Pulmonary artery endothelial cell (primary cell): Measurements from ENCODE around the gene ZNF385C. TPM values are rescaled to one million over a fixed set of nuclear protein-coding genes. Genes with fewer than 3 reads are reported as not detected.

Experiments used
- DNase-seq: peaks from one replicate; pipeline ENCODE4 v3.0.0-alpha.2; 2011; ENCODE audit warnings: low read depth, low spot score
- total RNA-seq: library from RNA; depleted of rRNA; stranded (reverse); fragments of >200 nt; gene quantifications from 2 replicates; pipeline ENCODE4 v1.2.3, GENCODE V29; 2014

ZNF385C gene
- total RNA-seq, 1 donor from 2014 or later: not detected

- no peak for DNase-seq
Observed at GRCh38 chr17:42107597-42108576, 9.6 kb upstream of the ZNF385C start.

GRCh38 chr17:42107124-42107523 lies 8.9 kb upstream of the ZNF385C start:
- DNase-seq: no peak

GRCh38 chr17:42106009-42106408 lies 7.7 kb upstream of the ZNF385C start:
- no peak for DNase-seq

DNA sequence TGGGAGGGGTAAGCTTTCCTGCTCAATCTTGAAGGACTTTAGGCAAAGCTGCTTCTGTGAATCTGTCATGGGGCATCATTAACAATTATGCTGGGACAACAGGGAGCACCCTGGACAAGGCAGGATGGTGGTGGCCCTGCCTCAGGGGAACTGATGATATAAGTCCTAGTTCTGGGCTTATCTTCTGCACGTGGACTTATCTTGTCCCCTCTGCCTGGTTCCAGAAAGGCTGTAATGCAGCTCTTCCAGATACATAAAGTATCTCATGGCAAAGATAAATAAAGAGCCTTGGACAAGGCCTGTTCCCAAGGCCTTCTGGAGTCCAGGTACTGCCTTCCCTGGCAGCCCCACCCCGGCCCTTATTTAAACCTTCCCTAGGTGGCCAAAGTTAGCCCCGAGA lies 6.0 kb upstream of the ZNF385C start:
- no peak for DNase-seq

GRCh38 chr17:42103221-42103954 lies 5.1 kb upstream of the ZNF385C start:
- no peak for DNase-seq

DNA sequence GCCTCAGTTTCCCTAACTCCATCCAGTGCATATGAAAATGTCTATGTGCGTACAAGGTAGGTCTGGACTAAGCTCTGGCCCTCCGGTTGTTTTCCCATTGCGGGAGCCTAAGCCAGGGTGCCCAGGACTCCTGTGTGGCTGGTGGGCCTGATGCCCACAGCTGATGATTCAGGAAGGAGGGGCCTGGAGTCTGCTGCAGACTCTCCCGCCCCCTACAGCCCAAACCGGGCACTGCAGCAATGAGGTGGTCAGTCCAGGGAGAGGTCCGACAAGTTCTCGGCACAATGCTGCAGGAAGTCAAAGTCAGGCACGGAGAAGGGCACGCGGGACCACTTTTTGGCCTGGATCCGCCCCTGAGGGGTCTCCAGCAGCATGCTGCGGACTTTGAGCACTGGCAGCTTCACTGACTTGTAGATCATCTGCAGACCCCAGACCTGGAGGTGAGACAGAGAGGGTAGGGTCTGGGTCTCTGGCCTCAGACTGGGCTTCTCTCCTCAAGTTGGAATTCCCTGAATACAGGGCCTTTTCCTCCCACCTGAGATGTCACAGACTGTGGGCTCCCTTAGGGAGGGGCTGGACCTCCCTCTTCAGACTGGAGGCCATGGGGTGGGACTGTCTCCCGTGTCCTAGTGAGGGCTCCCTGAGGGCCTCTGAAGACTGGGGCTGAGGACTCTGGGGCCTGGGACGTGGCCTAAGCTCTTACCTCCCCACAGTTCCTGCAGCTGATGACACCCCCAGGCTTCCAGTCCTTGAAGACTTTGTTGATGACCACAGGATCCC lies 3.4 kb upstream of the ZNF385C start:
- DNase-seq: peak; percentile 36

DNA sequence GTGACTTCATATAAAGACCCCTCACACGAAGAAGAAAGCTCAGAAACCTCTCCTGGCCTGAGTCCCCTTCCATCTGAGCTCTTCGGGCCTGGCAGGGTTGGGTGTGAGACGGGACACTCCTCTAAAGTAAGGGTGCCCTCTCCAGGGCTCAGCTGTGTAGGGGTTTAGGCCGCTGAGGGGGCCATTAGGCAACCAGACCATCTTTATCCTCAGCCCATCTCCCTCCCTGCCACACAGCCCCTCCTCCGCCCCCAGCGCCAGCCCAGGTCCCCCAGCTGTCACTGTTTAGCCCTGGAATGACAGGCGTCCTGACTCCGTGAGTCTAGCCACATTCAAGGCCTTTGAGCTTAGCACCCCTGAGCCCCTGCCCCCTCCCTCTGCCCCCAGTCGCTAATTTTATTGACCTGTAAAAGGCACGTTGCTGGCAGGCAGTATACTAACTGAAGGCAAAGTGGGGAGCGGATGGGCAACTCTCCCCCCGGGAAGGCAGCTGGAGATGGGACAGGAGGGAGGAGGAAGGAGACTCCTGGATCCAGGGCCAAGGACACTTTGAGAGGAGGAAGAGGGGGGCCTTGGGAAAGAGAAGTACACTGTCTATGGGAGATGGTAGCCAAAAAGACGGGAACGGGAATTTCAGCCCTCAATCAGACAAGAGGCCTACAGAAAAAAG lies 592 bp upstream of the ZNF385C start:
- no peak for DNase-seq

DNA sequence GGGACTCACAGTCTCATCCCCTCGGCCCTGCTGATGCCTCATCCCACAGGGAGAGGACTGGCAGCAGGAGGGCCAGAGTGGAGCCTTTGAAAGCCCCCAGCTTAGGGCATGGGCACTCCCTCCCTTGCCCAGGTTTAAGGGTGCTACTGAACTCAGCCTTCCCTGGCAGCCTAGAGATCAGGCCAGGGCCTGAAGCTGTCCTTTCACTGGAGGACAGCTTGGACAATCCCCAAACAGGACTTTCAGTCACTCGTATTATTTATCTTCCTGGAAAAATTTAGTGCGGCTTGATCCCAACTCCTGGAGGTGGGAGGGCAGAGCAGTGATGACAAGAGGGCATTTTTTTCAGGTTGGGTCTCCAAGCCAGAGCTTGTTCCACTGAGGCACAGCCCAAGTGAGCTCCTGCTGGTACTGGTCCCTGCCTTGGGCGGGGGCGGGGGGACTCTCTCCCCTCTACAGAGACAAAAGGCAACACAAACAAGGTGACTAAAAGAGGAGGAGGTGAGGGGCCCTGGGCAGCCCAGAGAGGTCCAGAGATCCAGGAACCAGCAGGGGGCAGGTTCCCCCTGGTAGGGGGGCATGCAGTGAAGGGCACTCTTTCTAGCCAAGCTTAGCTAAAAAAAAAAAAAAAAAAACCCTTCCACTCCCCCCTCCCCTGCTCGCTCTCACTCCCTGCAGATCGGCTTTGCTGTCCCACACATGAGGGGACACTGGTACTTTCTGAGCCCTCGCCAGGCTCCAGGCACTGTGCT lies 1.7 kb downstream of the ZNF385C start:
- DNase-seq: no peak

GRCh38 chr17:42094375-42095069 lies 3.8 kb downstream of the ZNF385C start:
- DNase-seq: no peak

- DNase-seq: no peak
Observed at GRCh38 chr17:42092939-42093338, 5.3 kb downstream of the ZNF385C start.

- no peak for DNase-seq
Observed at GRCh38 chr17:42090964-42091790, 7.1 kb downstream of the ZNF385C start.

DNA sequence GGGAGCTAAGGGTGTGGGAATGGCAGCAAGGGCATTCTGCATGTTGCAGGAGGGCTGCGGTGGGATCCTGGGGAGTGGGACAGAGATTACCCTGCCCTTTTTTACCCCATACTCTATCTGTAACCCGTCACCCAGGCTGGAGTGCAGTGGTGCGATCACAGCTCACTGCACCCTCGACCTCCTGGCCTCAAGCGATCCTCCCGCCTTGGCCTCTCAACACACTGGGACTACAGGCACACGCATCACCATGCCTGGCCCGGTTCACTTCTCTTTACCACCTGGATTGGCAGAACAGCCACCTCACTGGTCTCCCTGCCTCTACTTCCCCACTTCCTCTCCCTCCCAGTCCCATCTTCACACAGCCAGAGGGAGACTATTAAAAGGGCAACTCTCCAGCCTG lies 9.5 kb downstream of the ZNF385C start:
- DNase-seq: no peak

GRCh38 chr17:42087736-42088705 lies 10.3 kb downstream of the ZNF385C start:
- no peak for DNase-seq

- DNase-seq: no peak
Observed at GRCh38 chr17:42087042-42087701, 11.1 kb downstream of the ZNF385C start.

DNA sequence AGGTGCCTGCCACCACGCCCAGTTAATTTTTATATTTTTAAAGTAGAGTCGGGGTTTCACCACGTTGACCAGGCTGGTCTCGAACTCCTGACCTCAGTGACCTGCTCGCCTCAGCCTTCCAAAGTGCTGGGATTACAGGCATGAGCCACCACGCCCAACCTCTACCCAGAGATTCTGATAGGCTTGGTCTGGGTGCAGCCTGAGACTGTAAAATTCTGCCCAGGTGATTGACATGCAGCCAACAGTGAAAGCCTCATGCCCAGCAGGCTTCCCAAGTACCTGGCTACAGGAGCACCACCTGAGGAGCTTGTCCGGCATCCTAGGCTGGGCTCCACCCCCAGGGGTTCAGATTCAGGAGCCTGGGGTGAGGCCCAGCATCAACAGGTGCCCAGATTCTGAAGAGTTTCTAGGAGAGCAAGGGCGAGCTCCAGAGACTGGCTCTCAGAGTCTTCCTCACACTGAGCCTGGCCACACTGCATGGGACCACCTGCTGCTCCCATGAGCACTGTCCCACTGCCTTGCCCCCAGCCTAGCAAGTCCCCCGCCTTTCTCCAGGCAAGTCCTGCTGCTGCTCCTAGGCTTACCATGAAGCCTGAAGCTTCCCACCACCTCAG lies 16.6 kb downstream of the ZNF385C start:
- DNase-seq: no peak

GRCh38 chr17:42079541-42079940 lies 18.7 kb downstream of the ZNF385C start:
- no peak for DNase-seq
